Vagina (tissue), 2 donors: ENCODE measurements around the gene LPP. TPM values are rescaled to one million over a fixed set of nuclear protein-coding genes. Genes with fewer than 3 reads are reported as not detected.

ENCODE experiments used
- DNase-seq, 2 donors: peaks; one replicate each; pipeline ENCODE4 v3.0.0-alpha.2; 2017; ENCODE audit errors: extremely low spot score in 2 of 2
- H3K27ac ChIP-seq: fragments of 200-600 bp; sonication (generic); one replicate; pipeline ENCODE4 v1.5.1; 2019
- H3K27me3 ChIP-seq: fragments of 200-600 bp; sonication (generic); one replicate; pipeline ENCODE4 v1.5.1; 2019
- H3K36me3 ChIP-seq, 2 donors: fragments of 200-600 bp; sonication (generic); one replicate each; pipeline ENCODE4 v1.5.1; 2017 to 2019
- H3K4me1 ChIP-seq: fragments of 200-600 bp; sonication (generic); one replicate; pipeline ENCODE4 v1.5.1; 2019
- H3K4me3 ChIP-seq, 2 donors: fragments of 200-600 bp; sonication (generic); 1 replicate in 1 of 2; 2 replicates in 1 of 2; pipeline ENCODE4 v1.5.1; 2016 to 2019
- H3K9me3 ChIP-seq: fragments of 200-600 bp; sonication (generic); one replicate; pipeline ENCODE4 v1.5.1; 2019
- CTCF ChIP-seq, 3 experiments: fragments of 450-650 bp in 2 of 3; fragments of 200-600 bp in 1 of 3; sonication (generic) in 1 of 3; IDR thresholded peaks; one replicate each; pipeline ENCODE4 v1.5.1; 2017 to 2019; ENCODE audit warnings: antibody characterized with exemption in 3 of 3, mild to moderate bottlenecking in 2 of 3, moderate library complexity in 2 of 3
- POLR2A ChIP-seq, 2 donors: fragments of 450-650 bp; IDR thresholded peaks; one replicate each; pipeline ENCODE4 v1.6.1; 2017; ENCODE audit warnings: antibody characterized with exemption in 2 of 2, mild to moderate bottlenecking in 2 of 2, moderate library complexity in 2 of 2
- POLR2AphosphoS5 ChIP-seq, 2 donors: sonication (generic); formaldehyde crosslinking; IDR thresholded peaks; one replicate each; pipeline ENCODE4 v1.9.0; 2017; ENCODE audit warnings: antibody characterized with exemption in 2 of 2, mild to moderate bottlenecking in 2 of 2, low read depth in 1 of 2; ENCODE audit not compliant: insufficient read depth in 1 of 2
- intact Hi-C: fragments of 100-400 bp; cut with DNase I; formaldehyde crosslinking; loops from one replicate; pipeline ENCODE4 v1.15.1; 2023
- total RNA-seq: library from RNA; depleted of rRNA; stranded (reverse); fragments of >200 nt; gene quantifications from one replicate; pipeline ENCODE4 v1.2.3, GENCODE V29; 2016

The LPP gene
- total RNA-seq, 1 donor from 2014 or later: 248 TPM

DNA sequence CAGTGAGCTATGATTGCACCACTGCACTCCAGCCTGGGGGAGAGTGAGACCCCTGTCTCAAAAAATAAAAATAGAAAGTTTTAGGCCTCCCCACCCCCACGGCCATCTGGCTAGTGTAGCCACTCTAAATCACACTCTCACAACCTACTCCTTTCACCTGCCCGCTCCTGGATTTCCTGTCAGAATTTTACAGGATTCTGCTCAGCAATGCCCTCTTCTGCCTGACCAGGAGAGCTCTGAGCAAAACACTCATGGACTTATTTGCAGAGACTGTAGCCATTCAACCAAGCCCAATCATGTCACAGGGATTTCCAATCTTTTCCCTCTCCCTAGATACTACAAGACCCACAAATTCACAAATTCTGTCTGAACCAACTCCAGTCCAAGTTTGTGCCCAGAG lies 775.2 kb downstream of the LPP start:
- H3K36me3 ChIP-seq: no peaks in the 10 kb centered on the region
- no peak overlapping the region for H3K4me3 ChIP-seq
- no peaks in the 10 kb centered on the region for H3K27me3 ChIP-seq
- H3K4me1 ChIP-seq: no peaks in the 10 kb centered on the region
- DNase-seq: no peak
- no peak overlapping the region for H3K27ac ChIP-seq
- no peak for TF ChIP-seq POLR2AphosphoS5 (IDR thresholded peaks at IDR 0.05; ENCODE audit: insufficient read depth in 1 of 2, low read depth in 1 of 2)
- no peaks in the 10 kb centered on the region for H3K9me3 ChIP-seq
- intact Hi-C loops: no loop called here

GRCh38 chr3:188931036-188931435 lies 777.1 kb downstream of the LPP start:
- Histone ChIP-seq H3K27me3 (no peaks in the 10 kb centered on the region), H3K4me3 (no peak overlapping the region), H3K27ac (no peak overlapping the region), H3K36me3 (no peaks in the 10 kb centered on the region), H3K9me3 (no peaks in the 10 kb centered on the region), H3K4me1 (no peaks in the 10 kb centered on the region)
- DNase-seq: no peak
- TF ChIP-seq CTCF (IDR thresholded peaks at IDR 0.05): no peak
- no peak for TF ChIP-seq POLR2AphosphoS5 (IDR thresholded peaks at IDR 0.05; ENCODE audit: insufficient read depth in 1 of 2, low read depth in 1 of 2)
- no peak for TF ChIP-seq POLR2A (IDR thresholded peaks at IDR 0.05)
- intact Hi-C loops: no loop called here

GRCh38 chr3:188931531-188931930 lies 777.6 kb downstream of the LPP start:
- Histone ChIP-seq H3K4me3 (no peak overlapping the region), H3K27ac (no peak overlapping the region), H3K36me3 (no peaks in the 10 kb centered on the region), H3K9me3 (no peaks in the 10 kb centered on the region), H3K27me3 (no peaks in the 10 kb centered on the region), H3K4me1 (no peaks in the 10 kb centered on the region)
- intact Hi-C loops: no loop called here
- no peak for DNase-seq
- TF ChIP-seq CTCF (IDR thresholded peaks at IDR 0.05): no peak
- no peak for TF ChIP-seq POLR2A (IDR thresholded peaks at IDR 0.05)
- no peak for TF ChIP-seq POLR2AphosphoS5 (IDR thresholded peaks at IDR 0.05; ENCODE audit: insufficient read depth in 1 of 2, low read depth in 1 of 2)

DNA sequence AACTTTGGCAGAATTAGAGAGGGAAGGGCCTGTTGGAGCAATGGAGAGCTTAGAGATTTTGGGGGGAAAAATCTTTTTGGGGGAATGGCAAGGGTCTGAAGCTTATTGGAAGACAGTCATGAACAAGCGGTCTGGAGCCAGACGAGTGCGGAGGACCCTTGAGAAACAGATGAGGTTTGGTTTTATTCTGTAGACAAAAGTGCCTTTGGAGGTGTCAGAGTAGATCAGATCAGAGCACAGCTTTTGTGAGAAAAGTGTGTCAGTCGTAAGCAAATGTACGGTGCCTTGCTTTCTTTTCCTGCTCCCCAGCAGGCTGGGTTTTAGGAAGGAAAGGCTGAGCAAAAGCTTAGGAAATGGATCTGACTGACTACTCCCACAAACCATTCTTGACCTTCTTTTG lies 781.0 kb downstream of the LPP start:
- intact Hi-C loops: no loop called here
- no peaks in the 10 kb centered on the region for H3K27me3 ChIP-seq
- TF ChIP-seq POLR2A (IDR thresholded peaks at IDR 0.05) (no peak), POLR2AphosphoS5 (IDR thresholded peaks at IDR 0.05; ENCODE audit: insufficient read depth in 1 of 2, low read depth in 1 of 2) (no peak), CTCF (IDR thresholded peaks at IDR 0.05) (no peak)
- DNase-seq: no peak
- no peaks in the 10 kb centered on the region for H3K4me1 ChIP-seq
- no peaks in the 10 kb centered on the region for H3K9me3 ChIP-seq
- no peak overlapping the region for H3K4me3 ChIP-seq
- H3K27ac ChIP-seq: no peak overlapping the region
- no peaks in the 10 kb centered on the region for H3K36me3 ChIP-seq

DNA sequence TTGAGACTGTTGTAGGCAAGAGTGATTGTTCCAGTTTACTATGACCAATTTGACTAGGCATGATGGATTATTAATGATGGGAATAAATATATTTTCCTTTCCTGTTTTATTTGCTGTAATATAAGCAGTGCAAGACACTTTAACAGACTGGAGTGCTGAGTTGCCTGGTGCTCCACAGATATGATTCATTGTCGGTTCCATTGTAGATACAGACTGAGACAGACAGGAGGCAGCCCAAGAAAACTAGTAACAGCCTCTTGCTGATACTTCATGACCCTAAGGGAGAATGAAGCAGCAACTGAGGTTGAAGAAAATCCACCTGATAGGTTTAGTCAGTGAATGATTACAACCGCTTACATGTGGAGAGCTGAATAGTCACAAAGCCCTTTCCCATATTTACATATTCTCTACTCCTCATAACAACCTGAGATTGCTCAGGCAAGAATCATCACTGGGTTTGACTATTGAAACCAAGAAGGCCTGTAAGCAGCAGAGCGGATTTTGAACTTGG lies 782.7 kb downstream of the LPP start:
- H3K27me3 ChIP-seq: no peaks in the 10 kb centered on the region
- DNase-seq: no peak
- H3K27ac ChIP-seq: no peak overlapping the region
- no peaks in the 10 kb centered on the region for H3K9me3 ChIP-seq
- peaks cover 4% of the 10 kb centered on the region for H3K4me1 ChIP-seq
- no peaks in the 10 kb centered on the region for H3K36me3 ChIP-seq
- no peak overlapping the region for H3K4me3 ChIP-seq
- intact Hi-C loops: no loop called here
- TF ChIP-seq POLR2A (IDR thresholded peaks at IDR 0.05) (no peak), CTCF (IDR thresholded peaks at IDR 0.05) (no peak), POLR2AphosphoS5 (IDR thresholded peaks at IDR 0.05; ENCODE audit: insufficient read depth in 1 of 2, low read depth in 1 of 2) (no peak)
